ENCODE measurements around the gene SMIM11.
"Not testable (repeated sequence)": the region's sequence is repeated elsewhere in the genome, so short reads cannot be mapped to it uniquely, and the experiment has no call there.

- TF ChIP-seq, protein P1, sequence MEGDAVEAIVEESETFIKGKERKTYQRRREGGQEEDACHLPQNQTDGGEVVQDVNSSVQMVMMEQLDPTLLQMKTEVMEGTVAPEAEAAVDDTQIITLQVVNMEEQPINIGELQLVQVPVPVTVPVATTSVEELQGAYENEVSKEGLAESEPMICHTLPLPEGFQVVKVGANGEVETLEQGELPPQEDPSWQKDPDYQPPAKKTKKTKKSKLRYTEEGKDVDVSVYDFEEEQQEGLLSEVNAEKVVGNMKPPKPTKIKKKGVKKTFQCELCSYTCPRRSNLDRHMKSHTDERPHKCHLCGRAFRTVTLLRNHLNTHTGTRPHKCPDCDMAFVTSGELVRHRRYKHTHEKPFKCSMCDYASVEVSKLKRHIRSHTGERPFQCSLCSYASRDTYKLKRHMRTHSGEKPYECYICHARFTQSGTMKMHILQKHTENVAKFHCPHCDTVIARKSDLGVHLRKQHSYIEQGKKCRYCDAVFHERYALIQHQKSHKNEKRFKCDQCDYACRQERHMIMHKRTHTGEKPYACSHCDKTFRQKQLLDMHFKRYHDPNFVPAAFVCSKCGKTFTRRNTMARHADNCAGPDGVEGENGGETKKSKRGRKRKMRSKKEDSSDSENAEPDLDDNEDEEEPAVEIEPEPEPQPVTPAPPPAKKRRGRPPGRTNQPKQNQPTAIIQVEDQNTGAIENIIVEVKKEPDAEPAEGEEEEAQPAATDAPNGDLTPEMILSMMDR (IDR thresholded peaks at IDR 0.05; ENCODE audit: low read depth, low read length, poor library complexity, severe bottlenecking) = not testable (repeated sequence)
- not testable (repeated sequence) for TF ChIP-seq EZH2phosphoT487 (IDR thresholded peaks at IDR 0.05; ENCODE audit: borderline replicate concordance, low read length)
Measured at GRCh38 chr21:34404742-34405141, 29.4 kb downstream of the SMIM11 start.

All from DOHH2 (cell line).